Chondrocyte (in vitro differentiated cells): ENCODE measurements around the gene MBOAT2. TPM values are rescaled to one million over a fixed set of nuclear protein-coding genes. Genes with fewer than 3 reads are reported as not detected.
A peak's percentile ranks its signal among the peaks of the same experiment; 100 is the strongest.

Experiments
- DNase-seq: peaks from one replicate; pipeline ENCODE4 v3.0.0; 2021; ENCODE audit warnings: mixed read lengths, low spot score
- H3K27ac Mint-ChIP-seq: one replicate; pipeline ENCODE4 v1.8.0; 2021; ENCODE audit warnings: mild to moderate bottlenecking, moderate library complexity, mixed read lengths; ENCODE audit not compliant: unreplicated experiment
- H3K27me3 Mint-ChIP-seq: 2 replicates; pipeline ENCODE4 v1.8.0; 2021; ENCODE audit warnings: low read depth, mixed read lengths
- H3K36me3 Mint-ChIP-seq: 2 replicates; pipeline ENCODE4 v1.8.0; 2021; ENCODE audit warnings: low read depth, mixed read lengths
- H3K4me1 Mint-ChIP-seq: 2 replicates; pipeline ENCODE4 v1.8.0; 2021; ENCODE audit warnings: low read depth, mild to moderate bottlenecking, mixed read lengths
- H3K4me3 Mint-ChIP-seq: one replicate; pipeline ENCODE4 v1.8.0; 2021; ENCODE audit warnings: mild to moderate bottlenecking, moderate library complexity, mixed read lengths; ENCODE audit not compliant: unreplicated experiment
- H3K9me3 Mint-ChIP-seq: 2 replicates; pipeline ENCODE4 v1.8.0; 2021; ENCODE audit warnings: low read depth, mixed read lengths
- total RNA-seq: library from RNA; stranded (reverse); gene quantifications from 3 replicates; pipeline ENCODE4 v1.2.1, GENCODE V29; 2021
- TF ChIP-seq, protein P1 (sequence below): fragments of 200-600 bp; sonication (generic); IDR thresholded peaks from 2 replicates; pipeline ENCODE4 v1.5.0; 2021; ENCODE audit warnings: antibody characterized with exemption, mild to moderate bottlenecking, moderate library complexity

The MBOAT2 gene
- total RNA-seq, 1 donor from 2014 or later: 40.2 TPM

DNA sequence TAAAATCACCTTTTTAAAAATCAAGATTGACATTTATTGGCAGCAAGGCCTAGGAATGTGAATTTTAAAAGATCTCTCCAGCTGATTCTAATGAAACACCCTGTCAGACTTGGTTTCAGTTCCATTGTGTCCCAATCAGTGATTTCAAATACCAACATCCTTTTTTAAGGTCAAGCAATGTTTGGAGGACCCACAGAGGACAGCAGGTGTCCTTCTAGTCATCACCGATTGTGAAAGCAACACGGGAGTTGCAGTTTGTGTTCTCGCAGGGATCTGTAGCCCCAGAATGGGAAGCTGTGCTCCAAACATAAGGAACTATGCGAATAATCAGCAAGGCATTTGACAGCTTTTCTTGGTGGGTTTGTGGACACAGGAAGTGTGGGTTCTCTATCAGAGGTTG lies 161.6 kb downstream of the MBOAT2 start:
- Mint-ChIP-seq H3K27me3 (no peaks in the 10 kb centered on the region), H3K4me1 (peaks cover 9% of the 10 kb centered on the region), H3K9me3 (no peaks in the 10 kb centered on the region), H3K4me3 (no peak overlapping the region), H3K27ac (no peak overlapping the region), H3K36me3 (no peaks in the 10 kb centered on the region)
- no peak for DNase-seq
- TF ChIP-seq, protein P1, sequence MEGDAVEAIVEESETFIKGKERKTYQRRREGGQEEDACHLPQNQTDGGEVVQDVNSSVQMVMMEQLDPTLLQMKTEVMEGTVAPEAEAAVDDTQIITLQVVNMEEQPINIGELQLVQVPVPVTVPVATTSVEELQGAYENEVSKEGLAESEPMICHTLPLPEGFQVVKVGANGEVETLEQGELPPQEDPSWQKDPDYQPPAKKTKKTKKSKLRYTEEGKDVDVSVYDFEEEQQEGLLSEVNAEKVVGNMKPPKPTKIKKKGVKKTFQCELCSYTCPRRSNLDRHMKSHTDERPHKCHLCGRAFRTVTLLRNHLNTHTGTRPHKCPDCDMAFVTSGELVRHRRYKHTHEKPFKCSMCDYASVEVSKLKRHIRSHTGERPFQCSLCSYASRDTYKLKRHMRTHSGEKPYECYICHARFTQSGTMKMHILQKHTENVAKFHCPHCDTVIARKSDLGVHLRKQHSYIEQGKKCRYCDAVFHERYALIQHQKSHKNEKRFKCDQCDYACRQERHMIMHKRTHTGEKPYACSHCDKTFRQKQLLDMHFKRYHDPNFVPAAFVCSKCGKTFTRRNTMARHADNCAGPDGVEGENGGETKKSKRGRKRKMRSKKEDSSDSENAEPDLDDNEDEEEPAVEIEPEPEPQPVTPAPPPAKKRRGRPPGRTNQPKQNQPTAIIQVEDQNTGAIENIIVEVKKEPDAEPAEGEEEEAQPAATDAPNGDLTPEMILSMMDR: no peak

- no peaks in the 10 kb centered on the region for H3K27me3 Mint-ChIP-seq
- H3K27ac Mint-ChIP-seq: no peak overlapping the region
- no peaks in the 10 kb centered on the region for H3K9me3 Mint-ChIP-seq
- peaks cover 20% of the 10 kb centered on the region for H3K4me1 Mint-ChIP-seq
- H3K4me3 Mint-ChIP-seq: no peak overlapping the region
- DNase-seq: no peak
- no peaks in the 10 kb centered on the region for H3K36me3 Mint-ChIP-seq
- TF ChIP-seq, protein P1: no peak
Observed at GRCh38 chr2:8840475-8841091, 162.9 kb downstream of the MBOAT2 start.

DNA sequence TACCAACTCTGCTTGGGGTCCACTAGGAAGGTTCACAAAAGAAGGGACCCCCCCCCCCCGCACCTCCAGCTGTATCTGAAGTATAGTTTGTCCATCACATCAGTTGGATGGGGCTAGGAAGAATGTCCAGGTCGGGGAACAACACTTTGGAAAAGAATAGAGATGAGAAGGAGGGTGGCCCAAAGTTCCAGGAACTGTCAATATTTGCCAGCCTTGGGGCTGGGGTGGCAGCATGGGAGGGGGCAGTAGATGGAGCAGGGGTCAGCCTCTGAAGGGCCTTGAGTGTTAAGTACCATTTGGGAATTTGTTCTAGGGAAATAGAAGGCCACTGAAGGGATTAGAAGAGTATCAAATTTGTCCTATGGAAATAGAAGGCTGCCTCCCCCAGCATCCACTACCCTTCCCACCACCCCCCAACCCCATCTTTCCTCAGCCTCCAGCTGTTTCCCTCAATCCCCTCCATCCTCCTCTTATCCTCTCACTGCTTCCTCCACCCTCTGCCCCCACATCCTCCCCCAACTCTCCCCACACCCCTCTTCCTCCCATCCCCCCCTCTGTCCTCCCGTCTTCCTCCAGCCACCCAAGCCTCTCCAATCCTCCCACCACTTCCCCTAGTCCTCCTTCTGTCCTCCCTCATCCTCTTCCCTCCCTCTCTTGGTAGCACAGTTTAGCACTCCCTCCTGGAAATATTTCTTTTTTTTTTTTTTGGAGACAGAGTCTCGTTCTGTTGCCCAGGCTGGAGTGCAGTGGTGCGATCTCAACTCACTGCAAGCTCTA lies 164.1 kb downstream of the MBOAT2 start:
- Mint-ChIP-seq H3K4me1 (peaks cover 26% of the 10 kb centered on the region), H3K27ac (no peak overlapping the region), H3K4me3 (no peak overlapping the region), H3K9me3 (no peaks in the 10 kb centered on the region), H3K36me3 (no peaks in the 10 kb centered on the region), H3K27me3 (no peaks in the 10 kb centered on the region)
- DNase-seq: no peak
- TF ChIP-seq, protein P1: no peak

GRCh38 chr2:8837795-8838140 lies 165.7 kb downstream of the MBOAT2 start:
- H3K27ac Mint-ChIP-seq: no peak overlapping the region
- TF ChIP-seq, protein P1: no peak
- no peaks in the 10 kb centered on the region for H3K36me3 Mint-ChIP-seq
- H3K27me3 Mint-ChIP-seq: no peaks in the 10 kb centered on the region
- peaks cover 32% of the 10 kb centered on the region for H3K4me1 Mint-ChIP-seq
- no peaks in the 10 kb centered on the region for H3K9me3 Mint-ChIP-seq
- DNase-seq: no peak
- H3K4me3 Mint-ChIP-seq: peak overlapping the region; percentile 100

DNA sequence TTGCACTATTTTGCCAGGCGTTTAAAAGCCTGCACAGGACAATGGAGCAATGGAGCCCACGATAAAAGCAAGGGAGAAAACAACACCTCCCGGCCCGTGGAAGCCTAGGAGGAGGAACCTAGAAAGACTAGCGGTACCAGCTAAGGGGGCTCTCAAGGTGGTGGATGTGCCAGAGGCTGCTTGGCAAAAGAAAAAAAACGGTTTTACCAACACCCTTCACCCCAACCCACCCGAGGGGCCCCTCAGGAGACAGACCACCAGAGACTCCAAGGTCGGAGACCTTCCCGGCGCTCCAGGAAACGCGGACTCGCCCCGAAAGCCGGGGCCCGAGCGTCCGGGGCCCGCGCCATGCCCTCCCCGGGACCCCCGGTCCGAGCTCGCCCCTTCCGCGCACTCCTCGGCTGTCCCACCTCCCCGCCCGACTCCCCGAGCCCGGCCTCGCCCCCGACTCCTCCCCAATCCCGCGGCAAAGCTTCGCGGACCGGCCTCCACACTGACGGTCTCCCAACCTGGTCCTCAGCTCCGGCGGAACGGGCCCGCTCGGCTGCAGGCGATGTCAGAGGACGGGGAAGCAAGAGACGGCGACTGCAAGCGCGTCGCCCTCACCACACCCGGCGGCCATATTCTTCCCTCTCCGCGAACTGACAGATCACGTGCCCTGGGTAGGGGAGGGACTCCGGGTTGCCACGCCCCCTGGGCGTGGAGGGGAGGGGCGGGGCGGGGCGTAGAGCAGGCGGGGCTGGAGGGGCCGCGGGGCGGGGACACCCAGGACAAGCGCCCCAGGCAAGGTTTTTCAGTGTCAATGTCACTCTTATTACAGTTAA lies 166.3 kb downstream of the MBOAT2 start, which contains the start of gene KIDINS220:
TSS of gene KIDINS220 (minus strand) at position 643 of the 824 bp plus-strand sequence. CDS start 10,520 bp downstream, outside the sequence.
- H3K36me3 Mint-ChIP-seq: no peaks in the 10 kb centered on the region
- DNase-seq: no peak
- no peaks in the 10 kb centered on the region for H3K9me3 Mint-ChIP-seq
- H3K27me3 Mint-ChIP-seq: no peaks in the 10 kb centered on the region
- H3K4me3 Mint-ChIP-seq: peak within 1 kb of the TSS; percentile 100
- TF ChIP-seq, protein P1: no peak
- H3K27ac Mint-ChIP-seq: peak within 1 kb of the TSS; percentile 99
- peaks cover 32% of the 10 kb centered on the region for H3K4me1 Mint-ChIP-seq
